ENCODE data around the gene HSF4. TPM values are rescaled to one million over a fixed set of nuclear protein-coding genes. Genes with fewer than 3 reads are reported as not detected.
"Not testable (repeated sequence)": the region's sequence is repeated elsewhere in the genome, so short reads cannot be mapped to it uniquely, and the experiment has no call there.

HSF4 gene
- total RNA-seq, 1 experiment from 2014 or later, result 1.2 TPM

DNA sequence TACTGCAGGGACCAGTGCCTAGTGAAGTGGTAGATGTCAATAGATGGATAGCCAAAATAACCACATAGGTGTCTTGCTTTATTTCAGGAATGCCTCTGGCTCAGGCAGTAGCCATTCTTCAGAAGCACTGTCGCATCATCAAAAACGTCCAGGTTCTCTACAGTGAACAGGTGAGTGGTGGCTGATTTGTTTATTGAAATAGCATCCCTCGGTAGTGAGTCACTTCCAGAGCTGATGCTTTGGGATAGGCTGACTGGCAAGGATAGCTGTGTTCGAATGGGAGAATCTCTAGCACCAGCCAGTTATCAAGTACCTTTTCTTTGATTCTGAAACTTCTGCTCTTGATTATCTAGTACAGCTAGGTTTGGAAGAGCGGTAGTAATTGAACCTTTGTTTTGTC, 44.5 kb upstream of the HSF4 start:
- Histone ChIP-seq H3K27ac (ENCODE audit: insufficient read length, low read depth, low read length) (no peak overlapping the region), H2AK5ac (ENCODE audit: insufficient read length, low read length) (no peak overlapping the region), H3K4me2 (ENCODE audit: insufficient read depth, insufficient read length, low read length) (no peak overlapping the region), H2BK20ac (ENCODE audit: low read depth, low read length, poor library complexity, severe bottlenecking) (no peak overlapping the region), H4K20me1 (ENCODE audit: control insufficient read depth, insufficient read depth, insufficient read length) (no peaks in the 10 kb centered on the region), H3K18ac (ENCODE audit: insufficient read length, low read depth, low read length) (no peak overlapping the region), H3K23ac (ENCODE audit: insufficient read length, low read depth, low read length) (no peak overlapping the region), H3K14ac (ENCODE audit: insufficient read depth, low read length) (no peak overlapping the region), H4K5ac (ENCODE audit: insufficient read length, low read depth, low read length) (no peak overlapping the region), H2BK120ac (ENCODE audit: low read depth, low read length, poor library complexity, severe bottlenecking) (no peak overlapping the region), H3K9ac (ENCODE audit: extremely low read depth, insufficient read length, low read length) (no peak overlapping the region), H3K56ac (ENCODE audit: insufficient read length, low read depth, low read length) (no peak overlapping the region), H2BK12ac (ENCODE audit: insufficient read length, low read depth, low read length) (no peak overlapping the region), H3T11ph (ENCODE audit: low read length) (no peak overlapping the region), H4K8ac (replicated peaks; ENCODE audit: insufficient read length, low read depth, low read length) (no peak overlapping the region), H3K79me1 (ENCODE audit: insufficient read depth, low read depth, low read length, poor library complexity, severe bottlenecking) (peaks cover 5% of the 10 kb centered on the region), H2AFZ (ENCODE audit: low read length) (no peak overlapping the region), H2BK5ac (ENCODE audit: insufficient read length, low read length) (no peak overlapping the region), H3K23me2 (ENCODE audit: insufficient read length, low read depth, low read length, poor library complexity, severe bottlenecking) (no peaks in the 10 kb centered on the region), H4K91ac (ENCODE audit: insufficient read length, low read depth, low read length) (no peak overlapping the region), H3K4me1 (ENCODE audit: insufficient read depth, low read length) (no peaks in the 10 kb centered on the region; the same call in 1 of the 2 replicates), H3K79me2 (ENCODE audit: insufficient read depth, low read length) (no peaks in the 10 kb centered on the region; the same call in 1 of the 2 replicates), H2BK15ac (ENCODE audit: low read depth, low read length) (no peak overlapping the region), H3K27me3 (ENCODE audit: insufficient read depth, low read length) (no peaks in the 10 kb centered on the region), H3K9me3 (ENCODE audit: control insufficient read depth, low read depth, low read length) (no peaks in the 10 kb centered on the region), H3K4ac (ENCODE audit: low read depth, low read length) (no peak overlapping the region)
- DNase-seq, result no peak
- WGBS (ENCODE audit: extremely low coverage, insufficient read length, low lambda C conversion rate), result no CpG with 5 or more reads among the region's 5 CpGs
- peak overlapping the region in 2 of 3 experiments; percentile 21 to 53; a peak in 2 of 7 replicates for H3K27ac Mint-ChIP-seq
- H3K9me3 Mint-ChIP-seq, result no peaks in the 10 kb centered on the region
- no peaks in the 10 kb centered on the region; the same call in 1 of the 2 replicates for H3K27me3 Mint-ChIP-seq (ENCODE audit: low read depth)
- peaks cover 4 to 33% (median 25%) of the 10 kb centered on the region in 3 experiments for H3K36me3 Mint-ChIP-seq (ENCODE audit: insufficient read depth in 1 of 3, low read depth in 3 of 3)
- H3K4me1 Mint-ChIP-seq, result peaks cover 6 to 7% of the 10 kb centered on the region in 2 experiments
- H3K4me3 Mint-ChIP-seq, result no peak overlapping the region
- TF ChIP-seq, protein P1, sequence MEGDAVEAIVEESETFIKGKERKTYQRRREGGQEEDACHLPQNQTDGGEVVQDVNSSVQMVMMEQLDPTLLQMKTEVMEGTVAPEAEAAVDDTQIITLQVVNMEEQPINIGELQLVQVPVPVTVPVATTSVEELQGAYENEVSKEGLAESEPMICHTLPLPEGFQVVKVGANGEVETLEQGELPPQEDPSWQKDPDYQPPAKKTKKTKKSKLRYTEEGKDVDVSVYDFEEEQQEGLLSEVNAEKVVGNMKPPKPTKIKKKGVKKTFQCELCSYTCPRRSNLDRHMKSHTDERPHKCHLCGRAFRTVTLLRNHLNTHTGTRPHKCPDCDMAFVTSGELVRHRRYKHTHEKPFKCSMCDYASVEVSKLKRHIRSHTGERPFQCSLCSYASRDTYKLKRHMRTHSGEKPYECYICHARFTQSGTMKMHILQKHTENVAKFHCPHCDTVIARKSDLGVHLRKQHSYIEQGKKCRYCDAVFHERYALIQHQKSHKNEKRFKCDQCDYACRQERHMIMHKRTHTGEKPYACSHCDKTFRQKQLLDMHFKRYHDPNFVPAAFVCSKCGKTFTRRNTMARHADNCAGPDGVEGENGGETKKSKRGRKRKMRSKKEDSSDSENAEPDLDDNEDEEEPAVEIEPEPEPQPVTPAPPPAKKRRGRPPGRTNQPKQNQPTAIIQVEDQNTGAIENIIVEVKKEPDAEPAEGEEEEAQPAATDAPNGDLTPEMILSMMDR (conservative IDR thresholded peaks at IDR 0.05), result no peak

- H4K91ac ChIP-seq (ENCODE audit: insufficient read length, low read depth, low read length); H4K8ac ChIP-seq (replicated peaks; ENCODE audit: insufficient read length, low read depth, low read length); H4K5ac ChIP-seq (ENCODE audit: insufficient read length, low read depth, low read length); H4K20me1 ChIP-seq (ENCODE audit: control insufficient read depth, insufficient read depth, insufficient read length); H3T11ph ChIP-seq (ENCODE audit: low read length); DNase-seq; H3K18ac ChIP-seq (ENCODE audit: insufficient read length, low read depth, low read length); H3K27ac ChIP-seq (ENCODE audit: insufficient read length, low read depth, low read length); H2BK120ac ChIP-seq (ENCODE audit: low read depth, low read length, poor library complexity, severe bottlenecking); H3K56ac ChIP-seq (ENCODE audit: insufficient read length, low read depth, low read length); H3K9ac ChIP-seq (ENCODE audit: extremely low read depth, insufficient read length, low read length); H3K9me3 ChIP-seq (ENCODE audit: control insufficient read depth, low read depth, low read length); H3K79me2 ChIP-seq (ENCODE audit: insufficient read depth, low read length); H3K4ac ChIP-seq (ENCODE audit: low read depth, low read length); H3K23ac ChIP-seq (ENCODE audit: insufficient read length, low read depth, low read length); H2AFZ ChIP-seq (ENCODE audit: low read length); H3K23me2 ChIP-seq (ENCODE audit: insufficient read length, low read depth, low read length, poor library complexity, severe bottlenecking); H3K79me1 ChIP-seq (ENCODE audit: insufficient read depth, low read depth, low read length, poor library complexity, severe bottlenecking); H3K27ac Mint-ChIP-seq; H2BK15ac ChIP-seq (ENCODE audit: low read depth, low read length); H3K4me1 Mint-ChIP-seq; H3K4me2 ChIP-seq (ENCODE audit: insufficient read depth, insufficient read length, low read length); H2AK5ac ChIP-seq (ENCODE audit: insufficient read length, low read length); H3K27me3 ChIP-seq (ENCODE audit: insufficient read depth, low read length); H2BK20ac ChIP-seq (ENCODE audit: low read depth, low read length, poor library complexity, severe bottlenecking); H3K4me3 Mint-ChIP-seq; H2BK5ac ChIP-seq (ENCODE audit: insufficient read length, low read length); H3K9me3 Mint-ChIP-seq; H3K27me3 Mint-ChIP-seq (ENCODE audit: low read depth); H3K14ac ChIP-seq (ENCODE audit: insufficient read depth, low read length); H2BK12ac ChIP-seq (ENCODE audit: insufficient read length, low read depth, low read length); H3K4me1 ChIP-seq (ENCODE audit: insufficient read depth, low read length): not testable (repeated sequence)
- peaks cover 4 to 48% (median 30%) of the 10 kb centered on the region in 3 experiments for H3K36me3 Mint-ChIP-seq (ENCODE audit: insufficient read depth in 1 of 3, low read depth in 3 of 3)
- WGBS (ENCODE audit: extremely low coverage, insufficient read length, low lambda C conversion rate), result no CpG with 5 or more reads among the region's 5 CpGs
These were observed 41.7 kb upstream of the HSF4 start for GRCh38 chr16:67122799-67123198.

Data from H9 (cell line).